IMR-90 (cell line): ENCODE data around the gene ARTN. TPM values are rescaled to one million over a fixed set of nuclear protein-coding genes. Genes with fewer than 3 reads are reported as not detected.

ENCODE experiments used
- ATAC-seq: fragments of 200-7000 bp; cut with Tn5 transposase; 2 replicates; pipeline ENCODE4 v1.9.1; 2020; ENCODE audit warnings: low read depth, mild to moderate bottlenecking, moderate library complexity
- BruUV-seq: library from RNA; stranded (reverse); fragments of 400-500 nt; replicated peaks from 2 replicates; lab custom pipeline; 2021; lab: Mats Ljungman, UMichigan
- CTCF ChIA-PET: fragments of 300-600 bp; formaldehyde crosslinking; extraction: SDS; loops from one replicate; lab custom pipeline; 2021; ENCODE audit warnings: antibody characterized with exemption; lab: Yijun Ruan, JAX
- POLR2A ChIA-PET: fragments of 300-600 bp; sonication (Branson Sonifier 250); formaldehyde crosslinking; loops from one replicate; lab custom pipeline; 2022; ENCODE audit warnings: antibody characterized with exemption; ENCODE audit not compliant: unreplicated experiment; lab: Charles Lee
- DNase-seq: peaks from one replicate; pipeline ENCODE4 v3.0.0; 2013
- H2AFZ ChIP-seq: replicated peaks from 2 replicates; pipeline ENCODE3; 2013; ENCODE audit warnings: low read length, mild to moderate bottlenecking; ENCODE audit not compliant: poor library complexity
- H2AK5ac ChIP-seq: 2 replicates; pipeline ENCODE4 v1.6.1; 2013; ENCODE audit warnings: low read depth, low read length, inconsistent platforms
- H2AK9ac ChIP-seq: replicated peaks from 2 replicates; pipeline ENCODE3; 2013; ENCODE audit warnings: mild to moderate bottlenecking, low read depth, low read length, moderate library complexity; ENCODE audit not compliant: poor library complexity
- H2BK120ac ChIP-seq: 2 replicates; pipeline ENCODE4 v1.6.1; 2013; ENCODE audit warnings: low read depth, low read length, inconsistent platforms
- H2BK15ac ChIP-seq: 3 replicates; pipeline ENCODE4 v1.6.1; 2013; ENCODE audit warnings: low read depth, low read length, inconsistent platforms
- H2BK20ac ChIP-seq: 2 replicates; pipeline ENCODE4 v1.6.1; 2013; ENCODE audit warnings: low read depth, mild to moderate bottlenecking, inconsistent platforms, low read length, moderate library complexity
- H2BK5ac ChIP-seq: 2 replicates; pipeline ENCODE4 v1.6.1; 2013; ENCODE audit warnings: mild to moderate bottlenecking, low read depth, low read length, inconsistent platforms; ENCODE audit not compliant: poor library complexity, severe bottlenecking
- H3K14ac ChIP-seq: replicated peaks from 2 replicates; pipeline ENCODE4 v1.6.1; 2013; ENCODE audit warnings: low read depth, low read length, inconsistent platforms
- H3K18ac ChIP-seq: 2 replicates; pipeline ENCODE4 v1.6.1; 2013; ENCODE audit warnings: low read depth, low read length, control low read depth
- H3K23ac ChIP-seq: 2 replicates; pipeline ENCODE4 v1.6.1; 2013; ENCODE audit warnings: low read depth, low read length, inconsistent platforms
- H3K27ac ChIP-seq: 2 replicates; pipeline ENCODE4 v1.5.1; 2013; ENCODE audit warnings: mild to moderate bottlenecking, control low read depth, low read length; ENCODE audit not compliant: insufficient read depth
- H3K27me3 ChIP-seq: 2 replicates; pipeline ENCODE4 v1.6.1; 2013; ENCODE audit warnings: low read length; ENCODE audit not compliant: control insufficient read depth, insufficient read depth
- H3K36me3 ChIP-seq: 2 replicates; pipeline ENCODE4 v1.6.1; 2013; ENCODE audit warnings: low read length, mixed read lengths; ENCODE audit not compliant: control insufficient read depth, insufficient read depth
- H3K4ac ChIP-seq: 2 replicates; pipeline ENCODE4 v1.6.1; 2013; ENCODE audit warnings: low read depth, low read length, inconsistent platforms
- H3K4me1 ChIP-seq: 2 replicates; pipeline ENCODE4 v1.6.1; 2013; ENCODE audit warnings: low read length, mixed read lengths; ENCODE audit not compliant: control insufficient read depth, insufficient read depth
- H3K4me2 ChIP-seq: 2 replicates; pipeline ENCODE4 v1.6.1; 2013; ENCODE audit warnings: low read depth, mild to moderate bottlenecking, control low read depth, low read length, moderate library complexity
- H3K4me3 ChIP-seq: 2 replicates; pipeline ENCODE4 v1.5.1; 2013; ENCODE audit warnings: low read depth, mild to moderate bottlenecking, control low read depth, low read length, moderate library complexity; ENCODE audit not compliant: insufficient read depth
- H3K56ac ChIP-seq: 2 replicates; pipeline ENCODE4 v1.6.1; 2013; ENCODE audit warnings: low read length, inconsistent platforms; ENCODE audit not compliant: insufficient read depth; ENCODE audit errors: extremely low read depth
- H3K79me1 ChIP-seq, 2 experiments: 2 replicates each; pipeline ENCODE4 v1.6.1; 2013; ENCODE audit warnings: low read length in 2 of 2, inconsistent platforms in 1 of 2, low read depth in 1 of 2
- H3K9ac ChIP-seq: 2 replicates; pipeline ENCODE4 v1.6.1; 2013; ENCODE audit warnings: low read depth, low read length, control low read depth
- H3K9me1 ChIP-seq: 2 replicates; pipeline ENCODE4 v1.6.1; 2013; ENCODE audit warnings: low read length, inconsistent platforms; ENCODE audit not compliant: insufficient read depth
- H3K9me3 ChIP-seq: 2 replicates; pipeline ENCODE4 v1.6.1; 2013; ENCODE audit warnings: low read length; ENCODE audit not compliant: control insufficient read depth, insufficient read depth
- H4K20me1 ChIP-seq: 2 replicates; pipeline ENCODE4 v1.6.1; 2013; ENCODE audit warnings: low read length, inconsistent platforms; ENCODE audit not compliant: insufficient read depth
- H4K5ac ChIP-seq: 2 replicates; pipeline ENCODE4 v1.6.1; 2013; ENCODE audit warnings: mild to moderate bottlenecking, low read depth, low read length, control low read depth
- H4K8ac ChIP-seq, 2 experiments: 2 replicates each; pipeline ENCODE4 v1.6.1; 2013; ENCODE audit warnings: low read depth in 2 of 2, low read length in 2 of 2, control low read depth in 1 of 2, inconsistent platforms in 1 of 2
- H4K91ac ChIP-seq: 2 replicates; pipeline ENCODE4 v1.6.1; 2013; ENCODE audit warnings: low read depth, low read length, inconsistent platforms; ENCODE audit not compliant: insufficient read depth
- BHLHE40 ChIP-seq: fragments of 150-350 bp; IDR thresholded peaks from 2 replicates; pipeline ENCODE4 v1.6.1; 2016; ENCODE audit warnings: mild to moderate bottlenecking, low read depth, low read length
- WGBS, 2 experiments: methylation state at CpG; one replicate each; pipeline versions ENCODE4 v1.1.5 to v1.1.7; 2013; ENCODE audit warnings: missing lambda C conversion rate in 2 of 2; ENCODE audit not compliant: insufficient read length in 1 of 2; ENCODE audit errors: extremely low coverage in 2 of 2; 5-methylcytosine and 5-hydroxymethylcytosine counted together
- dilution Hi-C: fragments of 300-500 bp; cut with HindIII; formaldehyde crosslinking; loops from one replicate; pipeline ENCODE4 v1.14.3; 2018; ENCODE audit warnings: low sequenced_read_pairs; ENCODE audit not compliant: unreplicated experiment
- in situ Hi-C: fragments of 300-500 bp; cut with MboI; formaldehyde crosslinking; loops from 3 replicates; pipeline ENCODE4 v1.14.3; 2019; ENCODE audit warnings: low sequenced_read_pairs, inconsistent platforms, mixed read lengths
- intact Hi-C: fragments of 100-400 bp; cut with micrococcal nuclease; formaldehyde crosslinking; loops from 2 replicates; pipeline ENCODE4 v1.10.0; 2022
- polyA plus RNA-seq, 3 experiments: library from polyadenylated mRNA; depleted of rRNA; stranded (reverse); fragments of >200 nt; gene quantifications; 2 replicates each; pipeline ENCODE4 v1.2.3, GENCODE V29; 2012; ENCODE audit warnings: low replicate concordance in 1 of 3
- total RNA-seq: library from RNA; depleted of rRNA; stranded (reverse); fragments of >200 nt; gene quantifications from 2 replicates; pipeline ENCODE4 v1.2.3, GENCODE V29; 2012
- TF ChIP-seq, protein P1 (sequence below): conservative IDR thresholded peaks from 2 replicates; pipeline ENCODE4 v1.5.1; 2012; ENCODE audit warnings: mild to moderate bottlenecking, low read depth, low read length, improper control_type of control experiment

ARTN gene
- total and polyA plus RNA-seq, 2 of the 4 experiments (the other 2 are of a cell fraction): 0.29 TPM; not detected in 1

DNA sequence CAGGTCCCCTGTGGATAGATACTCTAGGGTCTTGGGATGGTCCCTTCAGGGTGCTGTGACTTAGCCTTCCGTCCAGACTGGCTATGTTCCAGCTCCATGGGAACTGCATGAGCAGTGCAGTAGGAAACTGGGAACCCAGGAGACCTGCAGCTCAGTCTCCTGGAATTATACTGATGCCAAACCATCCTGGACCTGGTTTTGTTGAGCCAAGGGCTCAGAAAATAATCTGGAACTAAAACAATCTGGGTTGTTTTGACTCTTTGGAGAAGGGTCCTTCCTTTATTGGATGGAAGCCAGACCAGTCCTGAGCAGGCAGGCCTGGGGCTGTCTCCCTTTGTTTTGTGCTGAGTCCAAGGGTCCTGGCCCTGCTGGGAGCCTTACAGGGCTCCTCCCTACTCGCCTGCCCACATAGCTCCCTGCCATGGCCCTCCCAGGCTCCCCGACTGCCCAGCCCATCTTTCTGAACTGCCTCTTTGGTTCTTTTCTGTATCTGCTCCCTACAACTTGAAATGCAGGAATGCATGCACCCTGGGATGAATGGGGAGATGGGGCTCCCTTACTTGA lies 14.4 kb downstream of the ARTN start:
- Histone ChIP-seq H3K23ac (peak overlapping the region; percentile 65; the same call in 1 of the 2 replicates), H2BK120ac (no peak overlapping the region), H3K4me3 (peak overlapping the region; percentile 67; the same call in 1 of the 2 replicates), H4K8ac (no peak overlapping the region), H2AK5ac (no peak overlapping the region), H3K36me3 (peaks cover 5% of the 10 kb centered on the region), H4K20me1 (peaks cover 3% of the 10 kb centered on the region), H4K5ac (no peak overlapping the region), H3K9me1 (peaks cover 14% of the 10 kb centered on the region), H4K91ac (no peak overlapping the region), H2AFZ (no peak overlapping the region), H3K27me3 (no peaks in the 10 kb centered on the region), H2BK5ac (no peak overlapping the region), H3K14ac (peak overlapping the region; percentile 98; the same call in 1 of the 2 replicates), H3K4ac (0 out of 2 replicates have a peak overlapping the region, but pooled peaks have one; percentile 2), H3K4me1 (peaks cover 15% of the 10 kb centered on the region), H3K4me2 (peak overlapping the region; percentile 81), H3K9me3 (no peaks in the 10 kb centered on the region), H2AK9ac (peak overlapping the region; percentile 98), H3K27ac (no peak overlapping the region), H3K18ac (no peak overlapping the region), H3K56ac (no peak overlapping the region), H3K9ac (peak overlapping the region; percentile 96), H2BK20ac (no peak overlapping the region), H3K79me1 (peaks cover 17 to 57% of the 10 kb centered on the region in 2 experiments), H2BK15ac (no peak overlapping the region)
- dilution Hi-C loops (no loop called here), in situ Hi-C loops (no loop called here), intact Hi-C loops (loop anchor here (2.0 kb wide), 1 partner anchor 21 kb away; no protein-coding TSS in a partner anchor)
- ChIA-PET POLR2A (no interaction called here), CTCF (interaction anchor here (3.5 kb wide), 1 partner anchor 13 kb away, joined by 21 read pairs; no protein-coding TSS in a partner anchor)
- TF ChIP-seq, protein P1, sequence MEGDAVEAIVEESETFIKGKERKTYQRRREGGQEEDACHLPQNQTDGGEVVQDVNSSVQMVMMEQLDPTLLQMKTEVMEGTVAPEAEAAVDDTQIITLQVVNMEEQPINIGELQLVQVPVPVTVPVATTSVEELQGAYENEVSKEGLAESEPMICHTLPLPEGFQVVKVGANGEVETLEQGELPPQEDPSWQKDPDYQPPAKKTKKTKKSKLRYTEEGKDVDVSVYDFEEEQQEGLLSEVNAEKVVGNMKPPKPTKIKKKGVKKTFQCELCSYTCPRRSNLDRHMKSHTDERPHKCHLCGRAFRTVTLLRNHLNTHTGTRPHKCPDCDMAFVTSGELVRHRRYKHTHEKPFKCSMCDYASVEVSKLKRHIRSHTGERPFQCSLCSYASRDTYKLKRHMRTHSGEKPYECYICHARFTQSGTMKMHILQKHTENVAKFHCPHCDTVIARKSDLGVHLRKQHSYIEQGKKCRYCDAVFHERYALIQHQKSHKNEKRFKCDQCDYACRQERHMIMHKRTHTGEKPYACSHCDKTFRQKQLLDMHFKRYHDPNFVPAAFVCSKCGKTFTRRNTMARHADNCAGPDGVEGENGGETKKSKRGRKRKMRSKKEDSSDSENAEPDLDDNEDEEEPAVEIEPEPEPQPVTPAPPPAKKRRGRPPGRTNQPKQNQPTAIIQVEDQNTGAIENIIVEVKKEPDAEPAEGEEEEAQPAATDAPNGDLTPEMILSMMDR: no peak
- no peak for TF ChIP-seq BHLHE40
- 0% methylated on average over 1 of the region's 3 CpGs; no CpG with 5 or more reads in 1 of the 2 experiments for WGBS, 2 experiments
- DNase-seq (no peak), ATAC-seq (no peak)
- BruUV-seq: no TSS peak
